ENCODE data around the gene LMF1.

GRCh38 chr16:918741-919657, 51.8 kb downstream of the LMF1 start:
- TF ChIP-seq POLR2AphosphoS5 (IDR thresholded peaks at IDR 0.05) (no peak), CTCF (IDR thresholded peaks at IDR 0.05) (no peak), POLR2A (IDR thresholded peaks at IDR 0.05) (no peak)

Measured in upper lobe of left lung (tissue), 4 donors.